ENCODE data around the gene UVSSA. TPM values are rescaled to one million over a fixed set of nuclear protein-coding genes. Genes with fewer than 3 reads are reported as not detected.
A peak's percentile ranks its signal among the peaks of the same experiment; 100 is the strongest.
"Not testable (repeated sequence)": the region's sequence is repeated elsewhere in the genome, so short reads cannot be mapped to it uniquely, and the experiment has no call there.

The UVSSA gene
- total and polyA plus RNA-seq, 8 donors = 9.2 to 30.9 (median 14.5) TPM

- ATAC-seq = peak in 3 of 4 donors; percentile 5 to 25 (median 9)
- WGBS, 2 donors = 69 to 75% methylated on average over 18 of the region's 18 CpGs
- Histone ChIP-seq H3K36me3 (no peaks in the 10 kb centered on the region), H3K4me1 (no peaks in the 10 kb centered on the region), H3K27me3 (no peaks in the 10 kb centered on the region), H3K27ac (peak overlapping the region in 2 of 4 donors; percentile 0 to 22), H3K4me3 (no peak overlapping the region), H3K9me3 (no peaks in the 10 kb centered on the region)
- DNase-seq = peak in 1 of 6 donors; percentile 76
- FAIRE-seq = no peak
- TF ChIP-seq CTCF (IDR thresholded peaks at IDR 0.05) = no peak
- intact Hi-C loops (cut with DNase I) = no loop called here
Measured at GRCh38 chr4:1369091-1369450, 22.1 kb downstream of the UVSSA start.

- FAIRE-seq = no peak
- peak overlapping the region in 2 of 4 donors; percentile 0 to 22 for H3K27ac ChIP-seq
- H3K4me1 ChIP-seq = no peaks in the 10 kb centered on the region
- WGBS, 2 donors = 62 to 63% methylated on average over 22 of the region's 22 CpGs
- TF ChIP-seq CTCF (IDR thresholded peaks at IDR 0.05) = no peak
- no peaks in the 10 kb centered on the region for H3K36me3 ChIP-seq
- peak in 1 of 6 donors; percentile 47 for DNase-seq
- no peaks in the 10 kb centered on the region for H3K9me3 ChIP-seq
- ATAC-seq = peak; percentile 27 to 67 (median 40)
- peak overlapping the region in 1 of 4 donors; percentile 3 for H3K4me3 ChIP-seq
- intact Hi-C loops (cut with DNase I) = no loop called here
- no peaks in the 10 kb centered on the region for H3K27me3 ChIP-seq
Measured at GRCh38 chr4:1369479-1370079, 22.6 kb downstream of the UVSSA start.

- Histone ChIP-seq H3K4me1 (no peaks in the 10 kb centered on the region), H3K4me3 (no peak overlapping the region), H3K36me3 (peaks cover 0 to 2% (median 0%) of the 10 kb centered on the region in 3 donors), H3K9me3 (no peaks in the 10 kb centered on the region), H3K27ac (no peak overlapping the region), H3K27me3 (no peaks in the 10 kb centered on the region)
- no peak for TF ChIP-seq CTCF (IDR thresholded peaks at IDR 0.05)
- WGBS, 2 donors = 79 to 87% methylated on average over 29 of the region's 29 CpGs
- ATAC-seq (peak; percentile 10 to 42 (median 36)), FAIRE-seq (no peak), DNase-seq (peak in 3 of 6 donors; percentile 42 to 68 (median 53))
- intact Hi-C loops (cut with DNase I) = no loop called here
Measured at GRCh38 chr4:1370321-1371124, 23.5 kb downstream of the UVSSA start.

- peak in 1 of 6 donors; percentile 32 for DNase-seq
- WGBS, 2 donors = 94 to 95% methylated on average over 28 of the region's 28 CpGs
- Histone ChIP-seq H3K4me3 (no peak overlapping the region), H3K4me1 (no peaks in the 10 kb centered on the region), H3K27ac (no peak overlapping the region), H3K36me3 (peaks cover 0 to 8% (median 0%) of the 10 kb centered on the region in 3 donors), H3K9me3 (no peaks in the 10 kb centered on the region), H3K27me3 (no peaks in the 10 kb centered on the region)
- no peak for ATAC-seq
- FAIRE-seq = no peak
- TF ChIP-seq CTCF (IDR thresholded peaks at IDR 0.05) = no peak
- intact Hi-C loops (cut with DNase I) = no loop called here
Measured at GRCh38 chr4:1371176-1372165, 24.5 kb downstream of the UVSSA start.

- H3K27me3 ChIP-seq; H3K4me1 ChIP-seq; H3K4me3 ChIP-seq; DNase-seq; intact Hi-C loops (cut with DNase I); H3K9me3 ChIP-seq; ATAC-seq; H3K27ac ChIP-seq; H3K36me3 ChIP-seq; FAIRE-seq: not testable (repeated sequence)
- WGBS, 2 donors = 84 to 92% methylated on average over 15 to 22 of the region's 22 CpGs
Measured at GRCh38 chr4:1372576-1372975, 25.6 kb downstream of the UVSSA start.

Data from pancreas (tissue), 10 donors.